HEK293T (cell line): ENCODE data around the gene PFN2.

ENCODE experiments used
- FOXK2 ChIP-seq: fragments of 450-650 bp; IDR thresholded peaks from 2 replicates; pipeline ENCODE4 v1.6.1; 2016; ENCODE audit warnings: mild to moderate bottlenecking
- SP1 ChIP-seq: fragments of 450-650 bp; IDR thresholded peaks from 2 replicates; pipeline ENCODE4 v1.6.1; 2017

- TF ChIP-seq FOXK2 (no peak), SP1 (no peak)
Measured at GRCh38 chr3:149975919-149976318, 5.2 kb upstream of the PFN2 start.
